SH-SY5Y (cell line): ENCODE measurements around the gene UXS1.

Source experiments
- GATA2 ChIP-seq: IDR thresholded peaks from 2 replicates; pipeline ENCODE4 v1.6.1; 2011; ENCODE audit warnings: mild to moderate bottlenecking, low read depth, low read length
- GATA3 ChIP-seq: IDR thresholded peaks from 2 replicates; pipeline ENCODE4 v1.6.1; 2011; ENCODE audit warnings: low read depth, mild to moderate bottlenecking, low read length, moderate library complexity

Gene UXS1

DNA sequence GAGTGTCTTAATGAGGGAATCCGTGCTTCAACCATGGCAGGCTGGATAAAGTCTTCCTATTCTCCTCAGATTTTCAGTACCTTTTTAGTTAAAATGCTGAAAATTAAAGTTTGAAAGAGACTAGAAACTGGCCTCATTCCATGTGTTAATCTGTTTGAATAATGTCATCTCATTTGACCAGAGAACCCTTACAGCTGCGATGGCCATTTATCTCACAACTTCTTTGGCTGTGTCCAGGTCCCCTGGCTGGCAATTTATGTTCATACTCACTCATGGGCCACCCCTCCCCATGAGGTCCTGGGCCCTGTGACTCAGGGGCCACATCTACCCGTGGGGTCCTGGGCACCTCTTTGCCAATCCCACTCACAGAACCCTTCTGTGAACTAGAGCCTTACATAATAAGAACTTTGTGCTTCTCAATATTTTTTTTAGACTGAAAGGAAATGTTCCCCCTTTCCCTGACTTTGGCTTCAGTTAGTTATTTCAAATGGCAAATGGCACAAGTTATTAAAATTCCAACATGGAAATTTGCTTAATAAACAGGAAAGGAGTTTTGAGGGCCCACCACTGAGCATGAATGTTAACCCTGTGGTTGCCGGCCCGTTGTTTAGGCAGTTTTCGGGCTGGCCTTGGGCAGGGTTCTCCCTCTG is 134.6 kb downstream of the UXS1 start:
- TF ChIP-seq GATA2 = no peak
- TF ChIP-seq GATA3 = no peak

- TF ChIP-seq GATA2 (no peak), GATA3 (no peak)
These were observed 135.5 kb downstream of the UXS1 start for GRCh38 chr2:106058469-106059137.

GRCh38 chr2:106057206-106057605 is 136.9 kb downstream of the UXS1 start:
- TF ChIP-seq GATA3 = no peak
- TF ChIP-seq GATA2 = no peak

DNA sequence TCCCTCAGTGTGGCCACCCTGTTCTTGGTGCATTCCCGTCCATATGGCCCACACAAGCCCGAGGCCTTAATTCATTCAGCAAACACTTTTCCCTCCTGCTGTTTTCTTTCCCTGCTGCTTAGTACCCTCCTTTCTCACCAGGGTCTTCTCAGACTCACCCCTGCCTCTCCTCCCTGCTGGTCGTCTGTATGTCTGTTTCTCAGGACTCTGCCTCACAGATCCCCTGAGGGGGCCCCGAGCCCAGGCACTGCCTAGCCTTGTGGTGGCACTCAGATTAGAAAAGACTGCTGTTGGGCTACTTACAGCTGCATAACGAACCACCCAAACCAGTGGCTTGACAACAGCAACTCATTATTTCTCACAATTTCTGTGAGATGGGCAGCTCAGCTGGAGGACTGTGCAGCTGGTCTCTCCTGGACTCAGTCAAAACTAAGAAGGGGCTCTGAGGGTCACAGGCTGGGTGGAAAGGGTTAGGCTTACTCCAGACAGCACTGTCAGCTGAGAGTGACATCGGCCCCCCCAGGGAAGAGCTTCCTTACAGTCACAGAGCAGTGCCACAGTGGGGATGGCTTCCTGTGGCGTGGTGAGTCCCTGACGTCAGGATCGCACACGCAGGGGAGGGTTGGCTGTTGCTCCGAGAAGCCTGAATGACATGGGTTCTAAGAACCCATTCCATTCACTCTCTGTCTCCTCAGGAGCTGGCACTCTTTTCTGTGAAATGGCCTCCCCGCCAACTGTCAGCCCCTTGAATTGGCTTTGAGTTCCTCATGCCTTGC is 139.0 kb downstream of the UXS1 start:
- TF ChIP-seq GATA2 (no peak), GATA3 (no peak)

- TF ChIP-seq GATA3 = no peak
- TF ChIP-seq GATA2 = no peak
These were observed 139.8 kb downstream of the UXS1 start for GRCh38 chr2:106054321-106054720.

- no peak for TF ChIP-seq GATA2
- no peak for TF ChIP-seq GATA3
These were observed 140.5 kb downstream of the UXS1 start for GRCh38 chr2:106053581-106053980.

- TF ChIP-seq GATA2 = no peak
- TF ChIP-seq GATA3 = no peak
These were observed 141.0 kb downstream of the UXS1 start for GRCh38 chr2:106053116-106053515.

- TF ChIP-seq GATA3 (no peak), GATA2 (no peak)
These were observed 149.2 kb downstream of the UXS1 start for GRCh38 chr2:106044859-106045258.

- TF ChIP-seq GATA2 = no peak
- TF ChIP-seq GATA3 = no peak
These were observed 150.1 kb downstream of the UXS1 start for GRCh38 chr2:106044021-106044420.
